WERI-Rb-1 (cell line): ENCODE data around the gene CDC42SE2.

ENCODE experiments used
- DNase-seq: peaks from one replicate; pipeline ENCODE4 v3.0.0-alpha.2; 2020
- H3K27ac ChIP-seq: fragments of 250-450 bp; sonication (Bioruptor Pico); 2 replicates; pipeline ENCODE4 v1.5.1; 2020; ENCODE audit warnings: mild to moderate bottlenecking, moderate library complexity
- H3K27me3 ChIP-seq: fragments of 250-450 bp; sonication (Bioruptor Pico); 2 replicates; pipeline ENCODE4 v1.5.1; 2021; ENCODE audit warnings: mild to moderate bottlenecking, low read depth, moderate library complexity; ENCODE audit not compliant: insufficient read depth, severe bottlenecking
- H3K36me3 ChIP-seq: fragments of 250-450 bp; sonication (Bioruptor Pico); 2 replicates; pipeline ENCODE4 v1.5.1; 2020; ENCODE audit warnings: mild to moderate bottlenecking, moderate library complexity
- H3K4me3 ChIP-seq: 2 replicates; pipeline ENCODE4 v1.5.1; 2011; ENCODE audit warnings: low read depth, mild to moderate bottlenecking, control low read depth, low read length
- H3K9me3 ChIP-seq: fragments of 250-450 bp; sonication (Bioruptor Pico); 2 replicates; pipeline ENCODE4 v1.5.1; 2021; ENCODE audit warnings: mild to moderate bottlenecking, moderate library complexity; ENCODE audit not compliant: severe bottlenecking
- CTCF ChIP-seq: IDR thresholded peaks from 2 replicates; pipeline ENCODE4 v1.5.1; 2011; ENCODE audit warnings: low read depth, mild to moderate bottlenecking, control low read depth, inconsistent platforms, low read length

CDC42SE2 gene

GRCh38 chr5:131355971-131356528 is 92.2 kb downstream of the CDC42SE2 start:
- H3K9me3 ChIP-seq: no peaks in the 10 kb centered on the region
- DNase-seq: no peak
- peaks cover 8% of the 10 kb centered on the region for H3K36me3 ChIP-seq
- no peak overlapping the region for H3K4me3 ChIP-seq
- TF ChIP-seq CTCF: no peak
- H3K27me3 ChIP-seq: no peaks in the 10 kb centered on the region
- no peak overlapping the region for H3K27ac ChIP-seq

GRCh38 chr5:131356619-131357018 is 92.8 kb downstream of the CDC42SE2 start:
- no peak for TF ChIP-seq CTCF
- Histone ChIP-seq H3K4me3 (no peak overlapping the region), H3K9me3 (no peaks in the 10 kb centered on the region), H3K27ac (no peak overlapping the region), H3K36me3 (peaks cover 8% of the 10 kb centered on the region), H3K27me3 (no peaks in the 10 kb centered on the region)
- no peak for DNase-seq

GRCh38 chr5:131357739-131358561 is 94.1 kb downstream of the CDC42SE2 start:
- H3K36me3 ChIP-seq: peaks cover 8% of the 10 kb centered on the region
- H3K4me3 ChIP-seq: no peak overlapping the region
- H3K27ac ChIP-seq: no peak overlapping the region
- no peaks in the 10 kb centered on the region for H3K9me3 ChIP-seq
- DNase-seq: no peak
- H3K27me3 ChIP-seq: no peaks in the 10 kb centered on the region
- TF ChIP-seq CTCF: no peak

- TF ChIP-seq CTCF: no peak
- peaks cover 8% of the 10 kb centered on the region for H3K36me3 ChIP-seq
These were observed 97.9 kb downstream of the CDC42SE2 start for GRCh38 chr5:131361677-131362315.

GRCh38 chr5:131363811-131364506 is 100.1 kb downstream of the CDC42SE2 start:
- peaks cover 8% of the 10 kb centered on the region for H3K36me3 ChIP-seq
- no peak overlapping the region for H3K27ac ChIP-seq
- H3K4me3 ChIP-seq: no peak overlapping the region
- no peak for DNase-seq
- no peaks in the 10 kb centered on the region for H3K9me3 ChIP-seq
- TF ChIP-seq CTCF: no peak
- H3K27me3 ChIP-seq: no peaks in the 10 kb centered on the region

More at GRCh38 chr5:131361677-131362315, 97.9 kb downstream of the CDC42SE2 start:
- Histone ChIP-seq H3K27ac (no peak overlapping the region), H3K27me3 (no peaks in the 10 kb centered on the region), H3K9me3 (no peaks in the 10 kb centered on the region), H3K4me3 (no peak overlapping the region)
- DNase-seq: no peak
